HEK293 (cell line): ENCODE data around the gene RSPRY1.
A peak's percentile ranks its signal among the peaks of the same experiment; 100 is the strongest.

ENCODE experiments used
- CTCF ChIA-PET: fragments of 350-600 bp; formaldehyde crosslinking; extraction: SDS; loops from one replicate; lab custom pipeline; 2021; ENCODE audit warnings: antibody characterized with exemption; lab: Yijun Ruan, JAX
- POLR2A ChIA-PET: fragments of 300-600 bp; formaldehyde crosslinking; extraction: SDS; loops from one replicate; lab custom pipeline; 2020; ENCODE audit warnings: antibody characterized with exemption, inconsistent platforms; lab: Yijun Ruan, JAX
- H3K27ac ChIP-seq: fragments of 200-500 bp; sonication (Bioruptor generic); 2 replicates; pipeline ENCODE4 v1.5.1; 2014; ENCODE audit warnings: low read depth, low read length, control low read depth, inconsistent platforms; ENCODE audit errors: extremely low read depth
- H3K36me3 ChIP-seq, 2 experiments: fragments of 200-500 bp in 1 of 2; sonication (Bioruptor generic) in 1 of 2; 1 replicate in 1 of 2; 2 replicates in 1 of 2; pipeline ENCODE4 v1.5.1; 2014 to 2017; ENCODE audit warnings: inconsistent platforms in 2 of 2, low read length in 2 of 2; ENCODE audit not compliant: control insufficient read depth in 2 of 2, insufficient read depth in 1 of 2
- H3K4me1 ChIP-seq: fragments of 200-500 bp; sonication (Bioruptor generic); 2 replicates; pipeline ENCODE4 v1.5.1; 2014; ENCODE audit warnings: mild to moderate bottlenecking, low read length, inconsistent platforms; ENCODE audit not compliant: control insufficient read depth, insufficient read depth
- H3K4me3 ChIP-seq: 2 replicates; pipeline ENCODE4 v1.5.1; 2011; ENCODE audit warnings: low read depth, mild to moderate bottlenecking, control low read depth, low read length, moderate library complexity
- H3K9me3 ChIP-seq: fragments of 200-500 bp; sonication (Bioruptor generic); 2 replicates; pipeline ENCODE4 v1.5.1; 2014; ENCODE audit warnings: low read depth, low read length, inconsistent platforms; ENCODE audit not compliant: control insufficient read depth, insufficient read depth
- BCL11B ChIP-seq: fragments of 450-650 bp; formaldehyde crosslinking; IDR thresholded peaks from 2 replicates; pipeline ENCODE4 v1.5.1; 2016; ENCODE audit warnings: low read depth, missing biosample characterization, missing genetic modification characterization
- GLI2 ChIP-seq: fragments of 450-650 bp; formaldehyde crosslinking; IDR thresholded peaks from 2 replicates; pipeline ENCODE4; 2017; ENCODE audit warnings: missing biosample characterization, missing genetic modification characterization, low read depth, borderline replicate concordance
- HOXA7 ChIP-seq: sonication (generic); formaldehyde crosslinking; IDR thresholded peaks from 2 replicates; pipeline ENCODE4 v1.8.1; 2022; ENCODE audit warnings: missing genetic modification reagents, borderline replicate concordance
- KLF1 ChIP-seq: fragments of 450-650 bp; formaldehyde crosslinking; IDR thresholded peaks from 2 replicates; pipeline ENCODE4 v1.5.1; 2016; ENCODE audit warnings: missing biosample characterization, missing genetic modification characterization
- ZBTB49 ChIP-seq: fragments of 450-650 bp; formaldehyde crosslinking; IDR thresholded peaks from 2 replicates; pipeline ENCODE4 v1.5.1; 2016; ENCODE audit warnings: missing biosample characterization, missing genetic modification characterization, low read depth
- ZNF138 ChIP-seq: fragments of 450-650 bp; formaldehyde crosslinking; IDR thresholded peaks from 2 replicates; pipeline ENCODE4 v1.5.1; 2016; ENCODE audit warnings: missing biosample characterization, missing genetic modification characterization, borderline replicate concordance
- ZNF248 ChIP-seq: fragments of 450-650 bp; formaldehyde crosslinking; IDR thresholded peaks from 2 replicates; pipeline ENCODE4 v1.5.1; 2017; ENCODE audit warnings: missing biosample characterization, missing genetic modification characterization
- ZNF274 ChIP-seq, 2 experiments: fragments of 200-500 bp in 1 of 2; fragments of 450-650 bp in 1 of 2; sonication (Bioruptor generic) in 1 of 2; formaldehyde crosslinking in 1 of 2; IDR thresholded peaks; 2 replicates each; pipeline versions ENCODE4 v1.5.1 to v1.6.1; 2014 to 2016; ENCODE audit warnings: borderline replicate concordance in 1 of 2, inconsistent platforms in 1 of 2, low read length in 1 of 2, missing biosample characterization in 1 of 2, missing genetic modification characterization in 1 of 2
- ZNF311 ChIP-seq: fragments of 450-650 bp; formaldehyde crosslinking; IDR thresholded peaks from 2 replicates; pipeline ENCODE4 v1.5.1; 2017; ENCODE audit warnings: missing biosample characterization, missing genetic modification characterization, borderline replicate concordance
- ZNF366 ChIP-seq: fragments of 450-650 bp; formaldehyde crosslinking; conservative IDR thresholded peaks from 2 replicates; pipeline ENCODE4 v1.5.1; 2016; ENCODE audit warnings: missing biosample characterization, missing genetic modification characterization
- ZNF555 ChIP-seq: fragments of 450-650 bp; formaldehyde crosslinking; conservative IDR thresholded peaks from 2 replicates; pipeline ENCODE4 v1.5.1; 2017; ENCODE audit warnings: missing biosample characterization, mild to moderate bottlenecking, missing genetic modification characterization, inconsistent platforms
- ZNF560 ChIP-seq: fragments of 450-650 bp; formaldehyde crosslinking; IDR thresholded peaks from 2 replicates; pipeline ENCODE4 v1.5.1; 2017; ENCODE audit warnings: missing biosample characterization, missing genetic modification characterization, borderline replicate concordance
- ZNF580 ChIP-seq: fragments of 450-650 bp; formaldehyde crosslinking; IDR thresholded peaks from 2 replicates; pipeline ENCODE4 v1.5.1; 2016; ENCODE audit warnings: missing biosample characterization, missing genetic modification characterization
- ZNF639 ChIP-seq: fragments of 450-650 bp; formaldehyde crosslinking; IDR thresholded peaks from 2 replicates; pipeline ENCODE4 v1.5.1; 2016; ENCODE audit warnings: missing biosample characterization, missing genetic modification characterization
- ZXDB ChIP-seq: fragments of 450-650 bp; formaldehyde crosslinking; IDR thresholded peaks from 2 replicates; pipeline ENCODE4 v1.5.1; 2016; ENCODE audit warnings: missing biosample characterization, missing genetic modification characterization
- TF ChIP-seq, protein P1 (sequence below): fragments of 450-650 bp; formaldehyde crosslinking; IDR thresholded peaks from 2 replicates; pipeline ENCODE4 v1.5.1; 2016; ENCODE audit warnings: missing biosample characterization, missing genetic modification characterization

Gene RSPRY1

GRCh38 chr16:57271063-57271345 lies 84.9 kb downstream of the RSPRY1 start:
- ChIA-PET CTCF (no interaction called here), POLR2A (no interaction called here)
- Histone ChIP-seq H3K9me3 (no peaks in the 10 kb centered on the region), H3K36me3 (no peaks in the 10 kb centered on the region), H3K27ac (no peak overlapping the region), H3K4me3 (no peak overlapping the region), H3K4me1 (peaks cover 4% of the 10 kb centered on the region)
- TF ChIP-seq BCL11B (no peak), ZNF274 (IDR thresholded peaks at IDR 0.05; ENCODE audit: low read length) (no peak), ZNF274 (tag by site-specific recombination; IDR thresholded peaks at IDR 0.05; ENCODE audit: borderline replicate concordance) (no peak), ZNF248 (no peak), ZNF555 (tag by site-specific recombination) (no peak), ZNF560 (tag by site-specific recombination) (no peak), HOXA7 (CRISPR knock-in tag) (no peak), ZXDB (tag by site-specific recombination) (no peak), ZNF311 (tag by site-specific recombination) (no peak), GLI2 (no peak), KLF1 (no peak), ZNF639 (tag by site-specific recombination) (no peak), ZBTB49 (tag by site-specific recombination) (no peak)
- TF ChIP-seq, protein P1, sequence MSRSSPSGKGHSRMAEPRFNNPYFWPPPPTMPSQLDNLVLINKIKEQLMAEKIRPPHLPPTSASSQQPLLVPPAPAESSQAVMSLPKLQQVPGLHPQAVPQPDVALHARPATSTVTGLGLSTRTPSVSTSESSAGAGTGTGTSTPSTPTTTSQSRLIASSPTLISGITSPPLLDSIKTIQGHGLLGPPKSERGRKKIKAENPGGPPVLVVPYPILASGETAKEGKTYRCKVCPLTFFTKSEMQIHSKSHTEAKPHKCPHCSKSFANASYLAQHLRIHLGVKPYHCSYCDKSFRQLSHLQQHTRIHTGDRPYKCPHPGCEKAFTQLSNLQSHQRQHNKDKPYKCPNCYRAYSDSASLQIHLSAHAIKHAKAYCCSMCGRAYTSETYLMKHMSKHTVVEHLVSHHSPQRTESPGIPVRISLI (tag by site-specific recombination), result no peak

DNA sequence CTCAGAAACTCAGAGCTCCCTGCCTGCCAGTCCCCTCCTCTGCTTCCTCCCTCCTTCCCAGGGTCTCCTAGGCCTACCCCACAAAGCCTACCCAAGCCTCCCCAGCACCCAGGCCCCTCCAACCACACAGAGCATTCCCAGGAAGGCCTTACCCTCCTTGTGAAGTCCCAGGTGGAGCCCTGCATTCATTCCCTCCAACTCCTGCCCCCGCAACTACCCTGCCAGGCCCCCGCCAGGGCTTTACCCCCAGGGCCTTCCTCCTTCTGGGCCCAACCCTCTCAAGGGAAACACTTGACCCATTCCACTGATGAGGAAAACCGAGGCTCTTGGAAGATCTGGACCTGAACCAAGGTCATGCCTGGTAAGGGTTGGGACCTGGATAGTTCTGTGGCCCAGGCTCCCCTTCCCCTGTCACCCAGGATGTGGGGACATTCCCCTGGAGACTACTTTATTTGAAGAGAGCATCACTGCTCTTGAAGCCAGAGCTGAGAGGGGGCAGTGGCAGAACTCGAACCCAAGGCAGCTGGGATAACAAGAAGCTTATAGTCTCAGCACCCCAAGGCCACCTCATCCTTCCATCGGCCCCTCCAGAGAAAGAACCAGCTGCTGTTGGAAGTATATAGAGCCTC lies 85.9 kb downstream of the RSPRY1 start:
- ChIA-PET POLR2A (no interaction called here), CTCF (no interaction called here)
- Histone ChIP-seq H3K4me3 (no peak overlapping the region), H3K4me1 (no peaks in the 10 kb centered on the region), H3K9me3 (no peaks in the 10 kb centered on the region), H3K27ac (no peak overlapping the region), H3K36me3 (no peaks in the 10 kb centered on the region)
- TF ChIP-seq ZNF138, result no peak
- 0 out of 2 replicates have a peak, but pooled peaks have one; percentile 33 for TF ChIP-seq ZNF580 (tag by site-specific recombination)

DNA sequence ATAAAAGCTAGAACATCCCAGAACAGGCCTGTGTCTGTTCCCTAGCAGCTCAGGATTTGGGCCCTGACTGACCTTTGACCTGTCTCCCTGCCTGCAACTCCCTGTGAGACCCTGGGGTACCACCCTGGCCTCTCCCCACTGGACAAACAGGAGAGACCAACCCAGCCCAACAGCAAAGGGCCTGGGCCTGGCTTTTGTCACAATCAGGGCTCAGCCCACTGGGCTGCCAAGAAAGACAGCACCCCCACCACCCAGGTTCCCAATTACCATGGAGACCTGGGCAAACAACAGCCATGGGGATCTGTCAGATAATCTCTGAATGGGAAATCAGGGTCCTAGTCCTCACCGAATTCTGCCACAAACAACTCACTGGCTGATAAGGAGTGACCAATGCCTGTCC lies 87.2 kb downstream of the RSPRY1 start:
- no peak for TF ChIP-seq ZNF366 (tag by site-specific recombination)
- peak; percentile 83 for TF ChIP-seq KLF1
- ChIA-PET CTCF (interaction anchor here (0.5 kb wide), 1 partner anchor 69 kb away, joined by 3 read pairs; no protein-coding TSS in a partner anchor), POLR2A (no interaction called here)
- no peaks in the 10 kb centered on the region for H3K9me3 ChIP-seq
- no peaks in the 10 kb centered on the region for H3K4me1 ChIP-seq
- H3K4me3 ChIP-seq, result no peak overlapping the region
- no peaks in the 10 kb centered on the region for H3K36me3 ChIP-seq
- no peak overlapping the region for H3K27ac ChIP-seq
